ENCODE measurements around the gene CXXC4. TPM values are rescaled to one million over a fixed set of nuclear protein-coding genes. Genes with fewer than 3 reads are reported as not detected.

CXXC4 gene
- total RNA-seq, 2 donors from 2014 or later, result 1.2 to 7.0 TPM

- Histone ChIP-seq H3K9me3 (no peaks in the 10 kb centered on the region), H3K4me3 (no peak overlapping the region), H3K27me3 (replicated peaks; ENCODE audit: insufficient read depth) (no peaks in the 10 kb centered on the region), H3K4me1 (replicated peaks) (no peaks in the 10 kb centered on the region), H3K27ac (no peak overlapping the region), H3K36me3 (no peaks in the 10 kb centered on the region)
- WGBS, result 76% methylated on average over 3 of the region's 3 CpGs
- intact Hi-C loops (cut with DNase I), result no loop called here
- TF ChIP-seq CTCF (IDR thresholded peaks at IDR 0.05) (no peak), POLR2A (IDR thresholded peaks at IDR 0.05) (no peak), POLR2AphosphoS5 (IDR thresholded peaks at IDR 0.05) (no peak)
- DNase-seq (ENCODE audit: low spot score), result no peak
These were observed 45.2 kb downstream of the CXXC4 start for GRCh38 chr4:104449537-104449936.

- WGBS, result 18% methylated on average over 2 of the region's 2 CpGs
- DNase-seq (ENCODE audit: low spot score), result no peak
- no peaks in the 10 kb centered on the region for H3K36me3 ChIP-seq
- no peak overlapping the region for H3K27ac ChIP-seq
- no peak for TF ChIP-seq CTCF (IDR thresholded peaks at IDR 0.05)
- TF ChIP-seq POLR2A (IDR thresholded peaks at IDR 0.05), result no peak
- TF ChIP-seq POLR2AphosphoS5 (IDR thresholded peaks at IDR 0.05), result no peak
- no peak overlapping the region for H3K4me3 ChIP-seq
- H3K9me3 ChIP-seq, result no peaks in the 10 kb centered on the region
- intact Hi-C loops (cut with DNase I), result no loop called here
- no peaks in the 10 kb centered on the region for H3K27me3 ChIP-seq (replicated peaks; ENCODE audit: insufficient read depth)
- no peaks in the 10 kb centered on the region for H3K4me1 ChIP-seq (replicated peaks)
These were observed 47.4 kb downstream of the CXXC4 start for GRCh38 chr4:104447294-104447693.

- no peak overlapping the region for H3K4me3 ChIP-seq
- TF ChIP-seq CTCF (IDR thresholded peaks at IDR 0.05) (no peak), POLR2A (IDR thresholded peaks at IDR 0.05) (no peak), POLR2AphosphoS5 (IDR thresholded peaks at IDR 0.05) (no peak)
- no peaks in the 10 kb centered on the region for H3K9me3 ChIP-seq
- intact Hi-C loops (cut with DNase I), result no loop called here
- H3K27me3 ChIP-seq (replicated peaks; ENCODE audit: insufficient read depth), result no peaks in the 10 kb centered on the region
- H3K4me1 ChIP-seq (replicated peaks), result no peaks in the 10 kb centered on the region
- no peak overlapping the region for H3K27ac ChIP-seq
- WGBS, result 22% methylated on average over 5 of the region's 5 CpGs
- no peak for DNase-seq (ENCODE audit: low spot score)
- no peaks in the 10 kb centered on the region for H3K36me3 ChIP-seq
These were observed 48.0 kb downstream of the CXXC4 start for GRCh38 chr4:104446431-104447278.

- Histone ChIP-seq H3K4me3 (no peak overlapping the region), H3K4me1 (replicated peaks) (no peaks in the 10 kb centered on the region), H3K27ac (no peak overlapping the region), H3K9me3 (no peaks in the 10 kb centered on the region), H3K36me3 (no peaks in the 10 kb centered on the region), H3K27me3 (replicated peaks; ENCODE audit: insufficient read depth) (no peaks in the 10 kb centered on the region)
- 90% methylated on average over 2 of the region's 2 CpGs for WGBS
- intact Hi-C loops (cut with DNase I), result no loop called here
- TF ChIP-seq POLR2AphosphoS5 (IDR thresholded peaks at IDR 0.05), result no peak
- no peak for TF ChIP-seq POLR2A (IDR thresholded peaks at IDR 0.05)
- no peak for TF ChIP-seq CTCF (IDR thresholded peaks at IDR 0.05)
- no peak for DNase-seq (ENCODE audit: low spot score)
These were observed 50.0 kb downstream of the CXXC4 start for GRCh38 chr4:104444685-104445084.

- no peak for DNase-seq (ENCODE audit: low spot score)
- Histone ChIP-seq H3K4me3 (no peak overlapping the region), H3K9me3 (no peaks in the 10 kb centered on the region), H3K27ac (no peak overlapping the region), H3K36me3 (no peaks in the 10 kb centered on the region), H3K27me3 (replicated peaks; ENCODE audit: insufficient read depth) (no peaks in the 10 kb centered on the region), H3K4me1 (replicated peaks) (no peaks in the 10 kb centered on the region)
- intact Hi-C loops (cut with DNase I), result no loop called here
- WGBS, result 54% methylated on average over 2 of the region's 2 CpGs
- TF ChIP-seq POLR2AphosphoS5 (IDR thresholded peaks at IDR 0.05) (no peak), CTCF (IDR thresholded peaks at IDR 0.05) (no peak), POLR2A (IDR thresholded peaks at IDR 0.05) (no peak)
These were observed 58.2 kb downstream of the CXXC4 start for GRCh38 chr4:104436542-104436941.
